Skin epidermis (tissue), 12 donors: Measurements from ENCODE around the gene ACKR3.

Experiments
- H3K27ac ChIP-seq, 21 experiments: fragments of 200-600 bp; sonication (generic) in 11 of 21; one replicate each; pipeline ENCODE4 v1.5.0; 2020; ENCODE audit warnings: mild to moderate bottlenecking in 3 of 21, inconsistent platforms in 2 of 21, moderate library complexity in 2 of 21
- H3K4me3 ChIP-seq, 7 experiments: fragments of 200-600 bp; sonication (generic) in 2 of 7; one replicate each; pipeline ENCODE4 v1.5.0; 2020; ENCODE audit warnings: inconsistent platforms in 2 of 7, mild to moderate bottlenecking in 2 of 7, moderate library complexity in 1 of 7

ACKR3 gene

GRCh38 chr2:236623816-236624215, 54.2 kb downstream of the ACKR3 start:
- Histone ChIP-seq H3K27ac (no peak overlapping the region), H3K4me3 (no peak overlapping the region)

- H3K27ac ChIP-seq = peak overlapping the region in 1 of 21 experiments; percentile 49
Observed at GRCh38 chr2:236625156-236625690, 55.6 kb downstream of the ACKR3 start.

GRCh38 chr2:236626391-236627150, 56.9 kb downstream of the ACKR3 start:
- Histone ChIP-seq H3K4me3 (no peak overlapping the region), H3K27ac (peak overlapping the region in 1 of 21 experiments; percentile 44)

More at GRCh38 chr2:236625156-236625690, 55.6 kb downstream of the ACKR3 start:
- no peak overlapping the region for H3K4me3 ChIP-seq

- Histone ChIP-seq H3K4me3 (no peak overlapping the region), H3K27ac (no peak overlapping the region)
Observed at GRCh38 chr2:236627193-236627592, 57.6 kb downstream of the ACKR3 start.

- H3K27ac ChIP-seq = no peak overlapping the region
- H3K4me3 ChIP-seq = no peak overlapping the region
Observed at GRCh38 chr2:236627841-236628240, 58.2 kb downstream of the ACKR3 start.

GRCh38 chr2:236628256-236628901, 58.8 kb downstream of the ACKR3 start:
- no peak overlapping the region for H3K4me3 ChIP-seq
- no peak overlapping the region for H3K27ac ChIP-seq

GRCh38 chr2:236628981-236629605, 59.5 kb downstream of the ACKR3 start:
- H3K27ac ChIP-seq = no peak overlapping the region
- H3K4me3 ChIP-seq = no peak overlapping the region

- Histone ChIP-seq H3K4me3 (no peak overlapping the region), H3K27ac (no peak overlapping the region)
Observed at GRCh38 chr2:236629961-236630872, 60.6 kb downstream of the ACKR3 start.

- Histone ChIP-seq H3K4me3 (no peak overlapping the region), H3K27ac (peak overlapping the region in 1 of 21 experiments; percentile 59)
Observed at GRCh38 chr2:236631281-236631855, 61.7 kb downstream of the ACKR3 start.

- no peak overlapping the region for H3K4me3 ChIP-seq
- H3K27ac ChIP-seq = peak overlapping the region in 1 of 21 experiments; percentile 59
Observed at GRCh38 chr2:236631856-236632291, 62.2 kb downstream of the ACKR3 start.
